Testis (tissue), 3 donors: ENCODE data around the gene PLET1. TPM values are rescaled to one million over a fixed set of nuclear protein-coding genes. Genes with fewer than 3 reads are reported as not detected.

Experiments used
- DNase-seq: peaks from one replicate; pipeline ENCODE4 v3.0.0-alpha.2; 2019
- H3K27ac ChIP-seq, 2 donors: fragments of 200-600 bp; sonication (generic); one replicate each; pipeline ENCODE4 v1.5.1; 2019
- H3K27me3 ChIP-seq: fragments of 200-600 bp; sonication (generic); one replicate; pipeline ENCODE4 v1.5.1; 2019
- H3K36me3 ChIP-seq: fragments of 200-600 bp; sonication (generic); one replicate; pipeline ENCODE4 v1.5.1; 2017; ENCODE audit warnings: low read depth; ENCODE audit errors: missing control alignments
- H3K4me1 ChIP-seq: fragments of 200-600 bp; sonication (generic); one replicate; pipeline ENCODE4 v1.5.1; 2019
- H3K4me3 ChIP-seq, 2 donors: fragments of 200-600 bp; sonication (generic); one replicate each; pipeline ENCODE4 v1.5.1; 2017 to 2019
- H3K9me3 ChIP-seq: fragments of 200-600 bp; sonication (generic); one replicate; pipeline ENCODE4 v1.5.1; 2017
- CTCF ChIP-seq, 3 experiments: fragments of 450-650 bp in 2 of 3; fragments of 200-600 bp in 1 of 3; sonication (generic) in 1 of 3; IDR thresholded peaks; one replicate each; pipeline ENCODE4 v1.5.1; 2016 to 2019; ENCODE audit warnings: antibody characterized with exemption in 3 of 3, mild to moderate bottlenecking in 2 of 3, moderate library complexity in 1 of 3
- POLR2A ChIP-seq: fragments of 450-650 bp; IDR thresholded peaks from one replicate; pipeline ENCODE4 v1.6.1; 2017; ENCODE audit warnings: antibody characterized with exemption, mild to moderate bottlenecking, moderate library complexity
- WGBS, 2 donors: methylation state at CpG; one replicate each; pipeline ENCODE4 v1.1.5; 2018; 5-methylcytosine and 5-hydroxymethylcytosine counted together
- intact Hi-C: fragments of 100-400 bp; cut with DNase I; formaldehyde crosslinking; loops from one replicate; pipeline ENCODE4 v1.15.1; 2023; ENCODE audit warnings: low total_unique reads
- polyA plus RNA-seq: library from polyadenylated mRNA; stranded (reverse); fragments of 350-450 nt; fragmentation: Illumina TruSeq; extraction: RNeasy Lipid Tissue Mini Kit (QIAGEN cat#74804); gene quantifications from one replicate; pipeline ENCODE4 v1.2.3, GENCODE V29; 2014; ENCODE audit warnings: low read depth, low replicate concordance; ENCODE audit not compliant: insufficient read depth
- total RNA-seq, 2 donors: library from RNA; depleted of rRNA; stranded (reverse); fragments of >200 nt; gene quantifications; one replicate each; pipeline ENCODE4 v1.2.3, GENCODE V29; 2016

PLET1 gene
- total and polyA plus RNA-seq, 3 donors from 2014 or later: not detected

- no peak overlapping the region for H3K27ac ChIP-seq
- H3K27me3 ChIP-seq: no peaks in the 10 kb centered on the region
- no peaks in the 10 kb centered on the region for H3K4me1 ChIP-seq
- intact Hi-C loops: no loop called here
- no peak overlapping the region for H3K4me3 ChIP-seq
- no peaks in the 10 kb centered on the region for H3K36me3 ChIP-seq
- no peaks in the 10 kb centered on the region for H3K9me3 ChIP-seq
- no peak for DNase-seq
- WGBS, 2 donors: 91% methylated on average over 7 of the region's 7 CpGs
- no peak for TF ChIP-seq CTCF (IDR thresholded peaks at IDR 0.05)
- TF ChIP-seq POLR2A: no peak
Measured at GRCh38 chr11:112297248-112297866, 36.7 kb upstream of the PLET1 start.

GRCh38 chr11:112296044-112296443, 35.4 kb upstream of the PLET1 start:
- no peak for TF ChIP-seq POLR2A
- TF ChIP-seq CTCF (IDR thresholded peaks at IDR 0.05): no peak
- H3K36me3 ChIP-seq: no peaks in the 10 kb centered on the region
- no peaks in the 10 kb centered on the region for H3K4me1 ChIP-seq
- no peaks in the 10 kb centered on the region for H3K9me3 ChIP-seq
- no peak overlapping the region for H3K27ac ChIP-seq
- intact Hi-C loops: no loop called here
- no peaks in the 10 kb centered on the region for H3K27me3 ChIP-seq
- H3K4me3 ChIP-seq: no peak overlapping the region
- DNase-seq: no peak
- WGBS, 2 donors: 88 to 94% methylated on average over 4 of the region's 4 CpGs

GRCh38 chr11:112294688-112295340, 34.2 kb upstream of the PLET1 start:
- peaks cover 1% of the 10 kb centered on the region for H3K4me1 ChIP-seq
- intact Hi-C loops: no loop called here
- TF ChIP-seq POLR2A: no peak
- TF ChIP-seq CTCF (IDR thresholded peaks at IDR 0.05): no peak
- no peaks in the 10 kb centered on the region for H3K27me3 ChIP-seq
- DNase-seq: no peak
- H3K9me3 ChIP-seq: no peaks in the 10 kb centered on the region
- no peak overlapping the region for H3K27ac ChIP-seq
- no peak overlapping the region for H3K4me3 ChIP-seq
- no peaks in the 10 kb centered on the region for H3K36me3 ChIP-seq
- 84 to 91% methylated on average over 3 of the region's 3 CpGs for WGBS, 2 donors

- peaks cover 5% of the 10 kb centered on the region for H3K4me1 ChIP-seq
- WGBS, 2 donors: 47% methylated on average over 2 of the region's 2 CpGs
Measured at GRCh38 chr11:112293614-112294013, 33.0 kb upstream of the PLET1 start.

More at GRCh38 chr11:112293614-112294013, 33.0 kb upstream of the PLET1 start:
- Histone ChIP-seq H3K27me3 (no peaks in the 10 kb centered on the region), H3K27ac (no peak overlapping the region), H3K4me3 (no peak overlapping the region), H3K36me3 (no peaks in the 10 kb centered on the region), H3K9me3 (no peaks in the 10 kb centered on the region)
- DNase-seq: no peak
- no peak for TF ChIP-seq CTCF (IDR thresholded peaks at IDR 0.05)
- no peak for TF ChIP-seq POLR2A
- intact Hi-C loops: no loop called here
